Choroid plexus epithelial cell (primary cell): ENCODE results near the gene RADIL.

ENCODE experiments used
- DNase-seq: peaks from one replicate; pipeline ENCODE4 v3.0.0-alpha.2; 2010; ENCODE audit warnings: low read depth
- H3K4me3 ChIP-seq: 2 replicates; pipeline ENCODE4 v1.5.1; 2011; ENCODE audit warnings: low read depth, mild to moderate bottlenecking, control low read depth, low read length, moderate library complexity
- TF ChIP-seq, protein P1 (sequence below): conservative IDR thresholded peaks from 2 replicates; pipeline ENCODE4 v1.5.1; 2011; ENCODE audit warnings: low read depth, mild to moderate bottlenecking, control low read depth, inconsistent platforms, low read length, moderate library complexity

RADIL gene

DNA sequence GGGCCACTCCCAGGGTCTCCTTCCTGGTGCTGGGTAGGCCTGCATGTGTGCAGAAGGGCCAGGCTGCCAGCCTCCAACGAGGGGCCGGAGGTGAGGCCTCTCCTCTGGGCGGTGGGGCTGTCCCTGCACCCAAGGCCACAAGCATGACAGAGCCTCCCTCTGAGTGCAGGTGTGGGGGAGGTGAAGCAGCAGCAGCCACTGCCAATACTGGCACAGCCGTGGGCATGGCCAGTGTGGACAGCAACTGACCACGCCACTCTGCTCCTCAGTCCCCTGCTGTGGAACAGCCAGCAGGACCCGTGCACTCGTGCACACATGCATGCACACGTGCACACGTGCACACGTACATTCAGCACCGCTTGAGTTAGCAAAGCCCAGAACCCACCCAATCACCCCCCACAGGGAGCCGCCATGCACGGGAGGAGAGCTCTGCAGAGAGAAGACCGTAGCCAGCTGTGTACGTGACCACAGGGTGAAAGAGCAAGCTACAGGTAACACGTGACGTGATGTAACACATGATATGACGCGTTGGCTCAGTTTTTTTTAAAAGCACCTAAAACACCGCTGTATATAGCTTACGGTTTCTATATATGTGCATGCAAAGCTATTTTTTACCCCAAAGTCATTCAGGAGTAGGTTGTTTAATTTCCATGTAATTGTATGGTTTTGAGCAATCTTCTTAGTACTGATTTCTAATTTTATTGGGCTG lies 44.7 kb downstream of the RADIL start:
- no peak overlapping the region for H3K4me3 ChIP-seq
- TF ChIP-seq, protein P1, sequence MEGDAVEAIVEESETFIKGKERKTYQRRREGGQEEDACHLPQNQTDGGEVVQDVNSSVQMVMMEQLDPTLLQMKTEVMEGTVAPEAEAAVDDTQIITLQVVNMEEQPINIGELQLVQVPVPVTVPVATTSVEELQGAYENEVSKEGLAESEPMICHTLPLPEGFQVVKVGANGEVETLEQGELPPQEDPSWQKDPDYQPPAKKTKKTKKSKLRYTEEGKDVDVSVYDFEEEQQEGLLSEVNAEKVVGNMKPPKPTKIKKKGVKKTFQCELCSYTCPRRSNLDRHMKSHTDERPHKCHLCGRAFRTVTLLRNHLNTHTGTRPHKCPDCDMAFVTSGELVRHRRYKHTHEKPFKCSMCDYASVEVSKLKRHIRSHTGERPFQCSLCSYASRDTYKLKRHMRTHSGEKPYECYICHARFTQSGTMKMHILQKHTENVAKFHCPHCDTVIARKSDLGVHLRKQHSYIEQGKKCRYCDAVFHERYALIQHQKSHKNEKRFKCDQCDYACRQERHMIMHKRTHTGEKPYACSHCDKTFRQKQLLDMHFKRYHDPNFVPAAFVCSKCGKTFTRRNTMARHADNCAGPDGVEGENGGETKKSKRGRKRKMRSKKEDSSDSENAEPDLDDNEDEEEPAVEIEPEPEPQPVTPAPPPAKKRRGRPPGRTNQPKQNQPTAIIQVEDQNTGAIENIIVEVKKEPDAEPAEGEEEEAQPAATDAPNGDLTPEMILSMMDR, result no peak
- no peak for DNase-seq

DNA sequence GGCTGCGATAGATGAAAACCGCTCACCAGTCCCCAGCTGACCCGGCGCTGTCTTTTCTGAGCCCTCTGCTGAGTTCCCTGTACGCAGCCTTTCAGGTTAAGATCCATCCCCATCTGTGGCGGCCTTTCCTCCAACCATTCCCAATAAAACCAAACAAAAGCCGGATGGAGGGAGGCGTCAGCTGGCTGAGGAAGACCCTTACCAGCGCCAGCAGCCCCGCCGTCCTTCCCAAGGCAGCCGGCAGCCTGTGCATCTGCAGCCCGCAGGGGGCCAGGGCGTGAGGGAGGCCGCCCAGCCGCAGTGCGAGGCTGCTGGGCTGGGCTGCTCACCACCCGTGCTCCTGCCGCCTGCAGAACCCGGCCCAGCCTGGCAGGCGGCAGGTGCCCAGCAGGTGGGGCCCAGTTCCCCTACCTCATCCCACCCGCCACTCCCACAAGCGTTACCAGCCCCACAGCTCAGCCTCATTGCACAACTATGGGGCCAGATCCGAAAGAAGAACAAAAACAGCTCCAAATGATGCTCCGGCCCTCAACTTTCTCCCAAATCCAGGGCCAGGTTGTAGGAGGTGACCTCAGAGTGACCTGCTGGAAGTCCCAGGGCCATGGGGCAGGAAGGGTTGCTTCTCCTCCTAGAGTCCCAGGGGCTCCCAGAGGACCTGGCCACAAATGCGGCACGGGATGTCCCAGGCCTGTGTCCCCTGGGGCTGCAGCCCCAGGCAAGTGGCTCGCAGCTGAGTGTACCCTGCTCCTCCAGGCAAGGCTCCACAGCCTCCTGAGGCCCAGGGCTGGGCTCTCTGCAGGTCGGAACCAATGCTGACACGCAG lies 45.5 kb downstream of the RADIL start:
- TF ChIP-seq, protein P1, result peak; percentile 25
- no peak overlapping the region for H3K4me3 ChIP-seq
- DNase-seq, result peak; percentile 31

DNA sequence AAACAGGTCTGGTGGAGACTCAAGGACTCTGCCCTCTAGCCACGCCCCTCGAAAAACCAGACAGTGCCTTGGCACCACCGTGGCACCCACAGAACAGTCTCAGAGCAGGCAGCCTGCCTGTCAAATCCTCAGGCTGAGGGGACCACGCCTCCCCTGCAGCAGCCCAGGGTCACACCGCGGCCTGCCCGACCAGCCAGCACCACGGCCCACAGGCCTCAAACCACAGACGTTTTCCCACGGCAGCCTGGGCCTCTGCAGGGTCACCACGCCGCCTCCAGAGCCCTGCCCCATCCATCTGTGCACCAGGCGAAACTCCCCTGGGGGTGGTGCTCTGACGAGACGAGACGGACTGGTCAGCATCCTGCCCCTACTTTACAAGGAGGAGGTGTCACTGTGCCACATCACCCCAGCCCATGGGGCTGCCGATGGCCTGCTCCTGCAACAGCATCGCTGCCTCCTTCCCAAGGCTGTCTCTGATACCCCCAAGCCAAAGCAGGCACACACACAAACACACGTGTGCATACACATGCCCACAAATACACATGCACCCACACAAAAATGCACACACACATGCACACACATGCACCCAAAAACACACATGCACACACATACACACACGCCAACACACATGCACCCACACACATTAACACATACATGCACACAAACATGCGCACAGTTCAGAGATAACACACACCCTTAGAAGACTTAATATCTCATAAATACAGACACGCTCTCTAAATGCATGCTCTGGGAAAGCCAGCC lies 46.3 kb downstream of the RADIL start:
- peak; percentile 41 for DNase-seq
- H3K4me3 ChIP-seq, result no peak overlapping the region
- TF ChIP-seq, protein P1, result no peak

DNA sequence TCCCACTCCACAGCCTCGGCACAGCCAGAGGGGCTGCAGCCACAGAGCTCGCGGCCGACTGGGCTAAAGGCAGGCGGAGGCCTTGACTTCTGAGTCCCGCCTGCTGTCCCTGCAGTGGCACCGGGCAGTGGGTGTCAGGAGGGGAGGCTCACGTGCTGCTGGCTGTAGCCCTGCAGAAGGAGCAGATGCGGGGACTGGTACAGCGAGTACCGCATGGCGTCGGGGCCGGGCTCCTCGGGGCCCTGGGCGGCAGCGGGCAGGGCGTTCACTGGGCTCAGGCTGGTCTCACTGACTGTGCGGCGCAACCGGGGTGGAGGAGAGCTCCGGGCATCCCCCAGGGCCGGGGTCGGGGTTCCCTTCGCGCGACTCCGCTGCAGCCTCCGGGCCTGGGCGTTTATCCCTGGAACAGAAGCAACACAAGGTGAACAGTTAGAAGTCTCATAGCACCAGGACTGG lies 47.3 kb downstream of the RADIL start:
- DNase-seq, result no peak
- TF ChIP-seq, protein P1, result no peak

DNA sequence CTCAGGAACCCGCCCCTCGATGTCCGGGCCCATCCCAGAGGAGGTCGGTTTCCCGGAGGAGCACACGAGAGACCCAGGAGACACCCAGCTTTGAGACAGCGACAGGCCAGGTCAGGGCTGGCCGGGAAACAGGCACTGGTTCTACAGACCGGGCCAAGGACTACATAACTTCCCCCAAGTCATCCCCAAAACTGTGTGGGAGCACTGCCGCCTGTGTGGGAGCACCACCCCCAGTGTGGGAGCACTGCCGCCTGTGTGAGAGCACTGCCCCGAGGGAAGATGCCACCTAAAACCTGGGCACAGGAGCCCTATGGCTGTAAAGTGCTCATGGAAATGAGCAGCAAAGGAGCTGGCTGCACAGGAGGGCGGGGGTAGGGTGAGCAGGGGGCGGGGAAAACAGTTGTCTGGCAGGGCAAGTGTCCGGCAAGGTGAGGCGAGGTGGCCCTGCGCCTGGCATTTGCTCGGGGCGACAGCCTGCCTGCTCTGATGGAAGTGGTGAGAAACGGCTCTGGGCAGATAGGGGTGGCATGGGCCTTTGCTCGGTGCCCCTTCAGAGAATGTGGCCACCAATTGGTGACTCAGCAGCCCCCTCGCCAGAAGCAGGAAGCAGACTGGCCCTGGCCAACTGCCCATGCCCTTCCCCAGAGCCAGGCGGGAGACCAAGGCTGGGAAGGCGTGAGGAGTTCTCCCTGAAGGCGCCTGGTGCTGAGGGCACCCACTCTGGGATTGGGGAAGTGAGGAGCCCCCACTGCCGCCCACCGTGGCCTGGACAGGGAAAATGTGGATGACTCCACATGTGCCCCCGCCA lies 47.9 kb downstream of the RADIL start:
- no peak for DNase-seq
- TF ChIP-seq, protein P1, result no peak
- H3K4me3 ChIP-seq, result no peak overlapping the region

More for the DNA sequence above, 47.3 kb downstream of the RADIL start:
- H3K4me3 ChIP-seq, result no peak overlapping the region

DNA sequence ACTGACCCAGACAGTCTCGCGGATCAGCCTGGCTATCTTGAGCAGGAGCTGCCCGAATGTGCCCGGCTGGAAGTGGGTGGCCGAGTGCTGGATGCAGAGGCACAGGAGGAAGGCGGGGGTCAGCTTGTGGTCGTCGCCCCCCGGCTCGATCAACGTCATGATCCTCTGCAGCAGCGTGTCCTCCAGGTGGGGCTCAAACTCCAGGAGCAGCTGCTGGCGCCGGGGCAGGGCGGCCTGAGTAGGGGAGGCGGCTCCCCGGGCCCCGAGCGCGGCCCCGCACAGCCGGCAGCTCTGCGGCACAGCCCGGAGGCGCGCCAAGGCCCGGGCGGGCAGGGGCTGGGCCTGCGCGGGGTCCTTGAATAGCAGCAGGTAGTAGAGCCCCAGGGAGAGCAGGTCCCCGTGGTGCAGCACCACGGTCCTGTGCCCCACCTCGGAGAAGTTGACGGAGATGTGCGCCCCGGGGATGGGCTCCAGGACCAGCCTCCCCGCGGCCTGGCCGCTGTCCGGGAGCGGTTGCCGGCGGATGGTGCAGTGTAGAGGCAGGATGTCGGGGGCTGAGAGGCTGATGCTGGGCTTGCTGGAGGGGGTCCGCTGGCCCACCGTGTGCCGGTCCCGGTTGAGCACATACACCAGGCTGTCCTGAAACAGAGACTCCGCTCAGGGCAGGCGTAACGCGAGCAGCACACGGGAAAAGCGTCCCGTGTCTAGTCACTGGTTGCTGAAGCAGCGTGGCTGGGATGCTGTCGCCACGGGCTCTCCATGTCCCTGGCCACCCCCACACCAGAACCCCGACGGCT lies 48.7 kb downstream of the RADIL start:
- TF ChIP-seq, protein P1, result no peak
- H3K4me3 ChIP-seq, result no peak overlapping the region
- no peak for DNase-seq
